H1 (cell line): Measurements from ENCODE around the gene AAK1. TPM values are rescaled to one million over a fixed set of nuclear protein-coding genes. Genes with fewer than 3 reads are reported as not detected.

Source experiments
- CTCF ChIA-PET: fragments of 300-600 bp; sonication (Branson Sonifier 250); formaldehyde crosslinking; loops from one replicate; lab custom pipeline; 2021; ENCODE audit not compliant: partially characterized antibody; lab: Charles Lee
- POLR2A ChIA-PET: fragments of 300-600 bp; sonication (Branson Sonifier 250); formaldehyde crosslinking; loops from one replicate; lab custom pipeline; 2021; ENCODE audit warnings: inconsistent platforms; ENCODE audit not compliant: partially characterized antibody; lab: Charles Lee
- DNase-seq, 2 experiments: peaks; one replicate each; pipeline versions ENCODE4 v3.0.0 to v3.0.0-alpha.2; 2010 to 2022; ENCODE audit warnings: low spot score in 2 of 2, low read depth in 1 of 2, mixed read lengths in 1 of 2
- FAIRE-seq: peaks from 2 replicates; lab custom pipeline; 2011; peaks lifted over from hg19 to GRCh38; lab: Jason Lieb, UNC
- H2AFZ ChIP-seq: 2 replicates; pipeline ENCODE4 v1.8.1; 2012; ENCODE audit warnings: low read length, inconsistent platforms
- H2AK5ac ChIP-seq: 2 replicates; pipeline ENCODE4 v1.6.1; 2013; ENCODE audit warnings: low read depth, low read length
- H2BK120ac ChIP-seq: replicated peaks from 2 replicates; pipeline ENCODE3; 2013; ENCODE audit warnings: low read depth, low read length, inconsistent platforms
- H2BK12ac ChIP-seq: 2 replicates; pipeline ENCODE4 v1.6.1; 2013; ENCODE audit warnings: low read depth, low read length
- H2BK15ac ChIP-seq: 2 replicates; pipeline ENCODE4 v1.6.1; 2013; ENCODE audit warnings: low read length
- H2BK20ac ChIP-seq: 2 replicates; pipeline ENCODE4 v1.6.1; 2013; ENCODE audit warnings: low read length
- H2BK5ac ChIP-seq: 2 replicates; pipeline ENCODE4 v1.6.1; 2013; ENCODE audit warnings: low read depth, low read length
- H3K14ac ChIP-seq: 2 replicates; pipeline ENCODE4 v1.6.1; 2013; ENCODE audit warnings: inconsistent platforms; ENCODE audit not compliant: insufficient read length
- H3K18ac ChIP-seq: 2 replicates; pipeline ENCODE4 v1.6.1; 2013; ENCODE audit warnings: low read length; ENCODE audit errors: extremely low read depth
- H3K23ac ChIP-seq: 2 replicates; pipeline ENCODE4 v1.6.1; 2013; ENCODE audit warnings: inconsistent platforms; ENCODE audit not compliant: insufficient read length
- H3K23me2 ChIP-seq: 2 replicates; pipeline ENCODE4 v1.6.1; 2013; ENCODE audit warnings: low read depth, low read length
- H3K27ac ChIP-seq: 2 replicates; pipeline ENCODE4 v1.6.1; 2011; ENCODE audit warnings: low read depth, low read length, inconsistent platforms
- H3K27me3 ChIP-seq, 4 experiments: replicated peaks in 1 of 4; 1 replicate in 1 of 4; 2 replicates in 3 of 4; pipeline versions ENCODE4 v1.6.1 to v1.8.1; 2011 to 2013; ENCODE audit warnings: low read length in 3 of 4, mild to moderate bottlenecking in 3 of 4, inconsistent platforms in 2 of 4, mixed read lengths in 2 of 4, moderate library complexity in 1 of 4; ENCODE audit not compliant: control insufficient read depth in 3 of 4, insufficient read depth in 3 of 4; ENCODE audit errors: extremely low read depth in 1 of 4
- H3K36me3 ChIP-seq, 4 experiments: 2 replicates each; pipeline versions ENCODE4 v1.6.1 to v1.8.1; 2011 to 2013; ENCODE audit warnings: mild to moderate bottlenecking in 4 of 4, low read length in 3 of 4, moderate library complexity in 2 of 4, control low read depth in 1 of 4, inconsistent platforms in 1 of 4; ENCODE audit not compliant: insufficient read depth in 4 of 4, control insufficient read depth in 2 of 4
- H3K4ac ChIP-seq: replicated peaks from 2 replicates; pipeline ENCODE3; 2013; ENCODE audit warnings: low read length, low read depth, mixed read lengths, inconsistent platforms; ENCODE audit not compliant: insufficient read length
- H3K4me1 ChIP-seq, 4 experiments: replicated peaks in 1 of 4; 1 replicate in 1 of 4; 2 replicates in 3 of 4; pipeline versions ENCODE4 v1.6.1 to v1.8.1; 2011 to 2013; ENCODE audit warnings: low read length in 3 of 4, inconsistent platforms in 2 of 4, mixed read lengths in 1 of 4; ENCODE audit not compliant: insufficient read depth in 4 of 4, control insufficient read depth in 3 of 4
- H3K4me2 ChIP-seq, 2 experiments: 2 replicates each; pipeline versions ENCODE4 v1.6.1 to v1.8.1; 2011 to 2013; ENCODE audit warnings: low read depth in 2 of 2, low read length in 2 of 2, control low read depth in 1 of 2, inconsistent platforms in 1 of 2, mild to moderate bottlenecking in 1 of 2; ENCODE audit not compliant: insufficient read depth in 1 of 2
- H3K4me3 ChIP-seq, 4 experiments: fragments of 200-600, 300-600 bp in 1 of 4; sonication (generic), shearing (Covaris generic), sonication (Bioruptor Twin) in 1 of 4; 2 replicates each; pipeline versions ENCODE4 v1.5.1 to v1.8.1; 2011 to 2016; ENCODE audit warnings: low read length in 4 of 4, low read depth in 3 of 4, control low read depth in 2 of 4, inconsistent platforms in 2 of 4, mild to moderate bottlenecking in 2 of 4, mixed read lengths in 1 of 4, moderate library complexity in 1 of 4; ENCODE audit not compliant: insufficient read depth in 2 of 4; ENCODE audit errors: extremely low read depth in 1 of 4
- H3K56ac ChIP-seq: replicated peaks from 2 replicates; pipeline ENCODE3; 2013; ENCODE audit warnings: low read depth, mild to moderate bottlenecking, mixed read lengths, low read length, inconsistent platforms; ENCODE audit not compliant: insufficient read length
- H3K79me1 ChIP-seq: 2 replicates; pipeline ENCODE4 v1.6.1; 2013; ENCODE audit warnings: low read depth, low read length, control low read depth
- H3K79me2 ChIP-seq, 2 experiments: 2 replicates each; pipeline versions ENCODE4 v1.6.1 to v1.8.1; 2012 to 2013; ENCODE audit warnings: low read length in 2 of 2, mild to moderate bottlenecking in 2 of 2, inconsistent platforms in 1 of 2; ENCODE audit not compliant: insufficient read depth in 2 of 2, control insufficient read depth in 1 of 2
- H3K9ac ChIP-seq, 4 experiments: replicated peaks in 1 of 4; 1 replicate in 1 of 4; 2 replicates in 3 of 4; pipeline versions ENCODE4 v1.6.1 to v1.8.1; 2011 to 2013; ENCODE audit warnings: low read depth in 3 of 4, low read length in 3 of 4, control low read depth in 2 of 4, mild to moderate bottlenecking in 2 of 4, moderate library complexity in 2 of 4, inconsistent platforms in 1 of 4; ENCODE audit errors: extremely low read depth in 1 of 4
- H3K9me3 ChIP-seq, 2 experiments: 2 replicates each; pipeline versions ENCODE4 v1.6.1 to v1.8.1; 2012 to 2013; ENCODE audit warnings: mild to moderate bottlenecking in 2 of 2, moderate library complexity in 2 of 2, control low read depth in 1 of 2, inconsistent platforms in 1 of 2, low read depth in 1 of 2, low read length in 1 of 2, mixed read lengths in 1 of 2; ENCODE audit not compliant: insufficient read depth in 2 of 2
- H4K20me1 ChIP-seq, 2 experiments: replicated peaks in 1 of 2; 2 replicates each; pipeline versions ENCODE3 to v1.8.1; 2011 to 2013; ENCODE audit warnings: inconsistent platforms in 2 of 2, low read length in 2 of 2, mild to moderate bottlenecking in 1 of 2; ENCODE audit not compliant: insufficient read depth in 2 of 2, control insufficient read depth in 1 of 2
- H4K5ac ChIP-seq: 2 replicates; pipeline ENCODE4 v1.6.1; 2013; ENCODE audit warnings: low read length, low read depth, mixed read lengths, inconsistent platforms; ENCODE audit not compliant: insufficient read length
- H4K8ac ChIP-seq: 2 replicates; pipeline ENCODE4 v1.8.0; 2013; ENCODE audit warnings: mild to moderate bottlenecking, moderate library complexity, low read length, inconsistent platforms; ENCODE audit not compliant: insufficient read depth; ENCODE audit errors: extremely low read depth
- H4K91ac ChIP-seq: replicated peaks from 2 replicates; pipeline ENCODE3; 2013; ENCODE audit warnings: low read length, mixed read lengths, inconsistent platforms; ENCODE audit not compliant: insufficient read length
- CHD1 ChIP-seq: IDR thresholded peaks from 2 replicates; pipeline ENCODE4 v1.6.1; 2012; ENCODE audit warnings: low read depth, low read length, improper control_type of control experiment
- EGR1 ChIP-seq: IDR thresholded peaks from 2 replicates; pipeline ENCODE4 v1.6.1; 2011; ENCODE audit warnings: low read depth, low read length, borderline replicate concordance
- EP300 ChIP-seq, 2 experiments: IDR thresholded peaks; 1 replicate in 1 of 2; 2 replicates in 1 of 2; pipeline ENCODE4 v1.6.1; 2011 to 2012; ENCODE audit warnings: low read depth in 2 of 2, low read length in 2 of 2, mild to moderate bottlenecking in 2 of 2, borderline replicate concordance in 1 of 2, inconsistent platforms in 1 of 2, moderate library complexity in 1 of 2
- EZH2 ChIP-seq: fragments of 200-600 bp; sonication (generic); IDR thresholded peaks from 2 replicates; pipeline ENCODE4 v1.7.1; 2012; ENCODE audit warnings: low read depth, mild to moderate bottlenecking, moderate library complexity, low read length, inconsistent platforms; ENCODE audit not compliant: severe bottlenecking
- GTF2F1 ChIP-seq: IDR thresholded peaks from 2 replicates; pipeline ENCODE4 v1.6.1; 2012; ENCODE audit warnings: low read depth, low read length, improper control_type of control experiment, borderline replicate concordance
- RAD21 ChIP-seq, 2 experiments: IDR thresholded peaks in 1 of 2; conservative IDR thresholded peaks in 1 of 2; 2 replicates each; pipeline ENCODE4 v1.6.1; 2011; ENCODE audit warnings: low read depth in 2 of 2, low read length in 2 of 2, improper control_type of control experiment in 1 of 2, inconsistent platforms in 1 of 2, mild to moderate bottlenecking in 1 of 2, moderate library complexity in 1 of 2
- SUZ12 ChIP-seq: fragments of 200-600 bp; sonication (generic); IDR thresholded peaks from 2 replicates; pipeline ENCODE4 v1.6.1; 2012; ENCODE audit warnings: mild to moderate bottlenecking, inconsistent platforms, low read length, moderate library complexity, mixed read lengths
- USF2 ChIP-seq: IDR thresholded peaks from 2 replicates; pipeline ENCODE4 v1.6.1; 2011; ENCODE audit warnings: low read length, improper control_type of control experiment
- WGBS, 2 experiments: shearing (Covaris generic) in 1 of 2; methylation state at CpG; one replicate each; pipeline versions ENCODE4 v1.1.6 to v1.1.7; 2013 to 2015; ENCODE audit warnings: low lambda C conversion rate in 2 of 2, mixed read lengths in 2 of 2, inconsistent platforms in 1 of 2, low coverage in 1 of 2, missing lambda C conversion rate in 1 of 2; ENCODE audit not compliant: insufficient replicate concordance in 2 of 2, insufficient coverage in 1 of 2, insufficient read length in 1 of 2; ENCODE audit errors: extremely low coverage in 1 of 2, missing lambda C conversion rate in 1 of 2; 5-methylcytosine and 5-hydroxymethylcytosine counted together
- polyA plus RNA-seq, 7 experiments: library from polyadenylated mRNA; depleted of rRNA in 3 of 7; stranded (reverse) in 5 of 7; unstranded in 2 of 7; fragments of >200 nt in 5 of 7; fragments of 200-250 nt in 2 of 7; gene quantifications; 1 replicate in 5 of 7; 2 replicates in 1 of 7; 4 replicates in 1 of 7; pipeline versions ENCODE4 v1.2.1 to v1.2.3, GENCODE V29; 2011 to 2013; ENCODE audit warnings: missing spikeins in 2 of 7, mixed read lengths in 2 of 7
- total RNA-seq: library from RNA; stranded (reverse); fragmentation: NEBNext Ultra II Directional; extraction: Animal tissue kit (Norgen Biotek cat#: 25700); gene quantifications from 2 replicates; pipeline ENCODE4 v1.2.1, GENCODE V29; 2021

The AAK1 gene
- total and polyA plus RNA-seq, 2 of the 8 experiments (the other 6 are each of a cell fraction or from before 2014, with no cell fraction given): 10.0 to 40.5 TPM

GRCh38 chr2:69575926-69576325, 67.6 kb downstream of the AAK1 start:
- H2AFZ ChIP-seq: no peak overlapping the region
- DNase-seq (no peak), FAIRE-seq (no peak)
- no peak overlapping the region for H4K5ac ChIP-seq
- no peaks in the 10 kb centered on the region; the same call in 1 of the 2 replicates for H3K79me1 ChIP-seq
- no peak overlapping the region for H3K4me3 ChIP-seq
- H3K27me3 ChIP-seq: no peaks in the 10 kb centered on the region
- no peak overlapping the region for H2AK5ac ChIP-seq
- H3K4me1 ChIP-seq: peaks cover 0 to 16% (median 6%) of the 10 kb centered on the region in 4 experiments; a peak in 3 of 7 replicates
- no peak overlapping the region for H3K9ac ChIP-seq
- no peak overlapping the region for H3K4me2 ChIP-seq
- no peak overlapping the region for H3K18ac ChIP-seq
- H2BK12ac ChIP-seq: no peak overlapping the region
- no peak overlapping the region for H3K27ac ChIP-seq
- H3K14ac ChIP-seq: no peak overlapping the region
- 92% methylated on average over 1 of the region's 1 CpG; no CpG with 5 or more reads in 1 of the 2 experiments for WGBS, 2 experiments
- H3K79me2 ChIP-seq: peaks cover 0 to 29% of the 10 kb centered on the region in 2 experiments; a peak in 2 of 4 replicates
- H2BK15ac ChIP-seq: no peak overlapping the region
- H4K8ac ChIP-seq: no peak overlapping the region
- H4K20me1 ChIP-seq: no peaks in the 10 kb centered on the region
- H3K4ac ChIP-seq: no peak overlapping the region
- no peak overlapping the region for H2BK5ac ChIP-seq
- H2BK120ac ChIP-seq: no peak overlapping the region
- H3K9me3 ChIP-seq: no peaks in the 10 kb centered on the region
- no peaks in the 10 kb centered on the region for H3K36me3 ChIP-seq
- no peak overlapping the region for H2BK20ac ChIP-seq
- H3K23ac ChIP-seq: no peak overlapping the region
- no peak overlapping the region for H3K56ac ChIP-seq
- CTCF ChIA-PET: interaction anchor here (0.9 to 4.2 kb wide), 4 partner anchors 10 to 150 kb away, joined by 3 to 39 read pairs (median 4); no protein-coding TSS in a partner anchor
- no peak overlapping the region for H4K91ac ChIP-seq
- H3K23me2 ChIP-seq: no peaks in the 10 kb centered on the region
- POLR2A ChIA-PET: interaction anchor here (1.0 kb wide), 1 partner anchor 68 kb away, joined by 3 read pairs; the partner anchor contains the start of gene AAK1
- TF ChIP-seq EP300 (IDR thresholded peaks at IDR 0.05; ENCODE audit: borderline replicate concordance in 1 of 2, low read depth in 2 of 2, low read length in 2 of 2): no peak
- TF ChIP-seq SUZ12: no peak
- TF ChIP-seq EGR1: no peak
- TF ChIP-seq GTF2F1: no peak
- no peak for TF ChIP-seq EZH2
- TF ChIP-seq USF2: no peak
- no peak for TF ChIP-seq RAD21 (IDR thresholded peaks at IDR 0.05 in 1 of 2, conservative IDR thresholded peaks at IDR 0.05 in 1 of 2; ENCODE audit: low read depth in 2 of 2, low read length in 2 of 2)
- no peak for TF ChIP-seq CHD1
